ENCODE measurements around the gene XXYLT1.

GRCh38 chr3:195159117-195159813, 111.7 kb downstream of the XXYLT1 start:
- TF ChIP-seq CTCF (conservative IDR thresholded peaks at IDR 0.05; ENCODE audit: low read depth, low read length) (no peak), EZH2 (IDR thresholded peaks at IDR 0.05; ENCODE audit: borderline replicate concordance, low read depth, low read length, poor library complexity, severe bottlenecking) (no peak)
